ENCODE measurements around the gene ZFYVE28. TPM values are rescaled to one million over a fixed set of nuclear protein-coding genes. Genes with fewer than 3 reads are reported as not detected.
"Not testable (repeated sequence)": the region's sequence is repeated elsewhere in the genome, so short reads cannot be mapped to it uniquely, and the experiment has no call there.

The ZFYVE28 gene
- total and polyA plus RNA-seq, 7 donors, result 1.7 to 7.7 (median 3.4) TPM

- intact Hi-C loops (cut with DNase I), result loop anchor here in 1 of 2 donors (5.0 kb wide), 1 partner anchor 57 kb away; no protein-coding TSS in a partner anchor
- no peak overlapping the region for H3K4me3 ChIP-seq
- H3K27ac ChIP-seq, result no peak overlapping the region
- TF ChIP-seq CTCF (IDR thresholded peaks at IDR 0.05), result no peak
- H3K9me3 ChIP-seq, result no peaks in the 10 kb centered on the region
- no peaks in the 10 kb centered on the region for H3K27me3 ChIP-seq (ENCODE audit: insufficient read depth in 3 of 3, low read length in 2 of 3)
- ATAC-seq, result no peak
- DNase-seq, result peak in 1 of 2 donors; percentile 9
- no peaks in the 10 kb centered on the region for H3K36me3 ChIP-seq (ENCODE audit: insufficient read depth in 1 of 2, low read depth in 1 of 2)
- WGBS, 3 donors, result 75 to 83% (median 79%) methylated on average over 13 of the region's 13 CpGs
- no peaks in the 10 kb centered on the region for H3K4me1 ChIP-seq
Observed at GRCh38 chr4:2280531-2281300, 137.7 kb downstream of the ZFYVE28 start.

GRCh38 chr4:2277956-2278355, 140.5 kb downstream of the ZFYVE28 start:
- ATAC-seq, result no peak
- WGBS, 3 donors, result 94 to 97% (median 96%) methylated on average over 9 of the region's 9 CpGs
- TF ChIP-seq CTCF (IDR thresholded peaks at IDR 0.05), result no peak

GRCh38 chr4:2276581-2277325, 141.7 kb downstream of the ZFYVE28 start:
- Histone ChIP-seq H3K4me3 (no peak overlapping the region), H3K36me3 (ENCODE audit: insufficient read depth in 1 of 2, low read depth in 1 of 2) (no peaks in the 10 kb centered on the region), H3K4me1 (peaks cover 1% of the 10 kb centered on the region), H3K27ac (no peak overlapping the region), H3K27me3 (ENCODE audit: insufficient read depth in 3 of 3, low read length in 2 of 3) (no peaks in the 10 kb centered on the region), H3K9me3 (no peaks in the 10 kb centered on the region)
- ATAC-seq, result no peak
- no peak for TF ChIP-seq CTCF (IDR thresholded peaks at IDR 0.05)
- 93 to 95% (median 93%) methylated on average over 30 of the region's 30 CpGs for WGBS, 3 donors
- peak in 1 of 2 donors; percentile 9 for DNase-seq
- intact Hi-C loops (cut with DNase I), result no loop called here

More at GRCh38 chr4:2277956-2278355, 140.5 kb downstream of the ZFYVE28 start:
- intact Hi-C loops (cut with DNase I), result no loop called here
- no peak for DNase-seq
- Histone ChIP-seq H3K4me1 (no peaks in the 10 kb centered on the region), H3K36me3 (ENCODE audit: insufficient read depth in 1 of 2, low read depth in 1 of 2) (no peaks in the 10 kb centered on the region), H3K4me3 (no peak overlapping the region), H3K27me3 (ENCODE audit: insufficient read depth in 3 of 3, low read length in 2 of 3) (no peaks in the 10 kb centered on the region), H3K9me3 (no peaks in the 10 kb centered on the region), H3K27ac (no peak overlapping the region)

- TF ChIP-seq CTCF (IDR thresholded peaks at IDR 0.05), result no peak
- no peak overlapping the region for H3K27ac ChIP-seq
- H3K4me3 ChIP-seq, result no peak overlapping the region
- H3K36me3 ChIP-seq (ENCODE audit: insufficient read depth in 1 of 2, low read depth in 1 of 2), result no peaks in the 10 kb centered on the region
- H3K27me3 ChIP-seq (ENCODE audit: insufficient read depth in 3 of 3, low read length in 2 of 3), result no peaks in the 10 kb centered on the region
- WGBS, 3 donors, result 92% methylated on average over 44 of the region's 44 CpGs
- peaks cover 7% of the 10 kb centered on the region for H3K4me1 ChIP-seq
- H3K9me3 ChIP-seq, result no peaks in the 10 kb centered on the region
- DNase-seq (peak; percentile 10 to 42), ATAC-seq (no peak)
- intact Hi-C loops (cut with DNase I), result no loop called here
Observed at GRCh38 chr4:2275546-2276251, 142.7 kb downstream of the ZFYVE28 start.

GRCh38 chr4:2275044-2275397, 143.4 kb downstream of the ZFYVE28 start:
- H3K4me3 ChIP-seq; ATAC-seq; intact Hi-C loops (cut with DNase I); H3K27me3 ChIP-seq (ENCODE audit: insufficient read depth in 3 of 3, low read length in 2 of 3); H3K9me3 ChIP-seq; H3K27ac ChIP-seq; DNase-seq; H3K36me3 ChIP-seq (ENCODE audit: insufficient read depth in 1 of 2, low read depth in 1 of 2): not testable (repeated sequence)
- 91 to 96% (median 95%) methylated on average over 9 to 10 of the region's 10 CpGs for WGBS, 3 donors
- H3K4me1 ChIP-seq, result peaks cover 14% of the 10 kb centered on the region

Data from psoas muscle (tissue), 8 donors.